GM18511 (cell line): ENCODE data around the gene KCNB1.

Source experiments
- ATAC-seq: cut with Tn5 transposase; IDR thresholded peaks from one replicate; pipeline ENCODE4 v1.9.1; 2021; ENCODE audit warnings: mild to moderate bottlenecking, moderate library complexity; ENCODE audit not compliant: unreplicated experiment

KCNB1 gene

GRCh38 chr20:49501917-49502316 is 19.4 kb upstream of the KCNB1 start:
- ATAC-seq = no peak

GRCh38 chr20:49497398-49497669 is 14.9 kb upstream of the KCNB1 start:
- ATAC-seq = no peak

GRCh38 chr20:49496553-49497397 is 14.3 kb upstream of the KCNB1 start:
- ATAC-seq = no peak

GRCh38 chr20:49496043-49496442 is 13.6 kb upstream of the KCNB1 start:
- no peak for ATAC-seq

GRCh38 chr20:49490689-49491088 is 8.2 kb upstream of the KCNB1 start:
- ATAC-seq = no peak

- no peak for ATAC-seq
These were observed 7.2 kb upstream of the KCNB1 start for GRCh38 chr20:49489688-49490087.

- no peak for ATAC-seq
These were observed 3.6 kb upstream of the KCNB1 start for GRCh38 chr20:49486064-49486463.

- ATAC-seq = no peak
These were observed 3.1 kb upstream of the KCNB1 start for GRCh38 chr20:49485563-49485962.

- no peak for ATAC-seq
These were observed 2.0 kb upstream of the KCNB1 start for GRCh38 chr20:49484180-49485140.

GRCh38 chr20:49483696-49484123 is 1.2 kb upstream of the KCNB1 start:
- ATAC-seq = no peak

- ATAC-seq = no peak
These were observed 689 bp upstream of the KCNB1 start for GRCh38 chr20:49483018-49483695.

GRCh38 chr20:49482173-49482572 is 295 bp downstream of the KCNB1 start:
- no peak for ATAC-seq

GRCh38 chr20:49481116-49481515 is 1.4 kb downstream of the KCNB1 start:
- no peak for ATAC-seq

- ATAC-seq = no peak
These were observed 2.2 kb downstream of the KCNB1 start for GRCh38 chr20:49480236-49480635.

- ATAC-seq = no peak
These were observed 2.7 kb downstream of the KCNB1 start for GRCh38 chr20:49479785-49480184.

GRCh38 chr20:49478754-49479689 is 3.4 kb downstream of the KCNB1 start:
- no peak for ATAC-seq

- ATAC-seq = no peak
These were observed 4.2 kb downstream of the KCNB1 start for GRCh38 chr20:49478266-49478665.

GRCh38 chr20:49477200-49477599 is 5.3 kb downstream of the KCNB1 start:
- ATAC-seq = no peak

GRCh38 chr20:49476016-49476355 is 6.5 kb downstream of the KCNB1 start:
- no peak for ATAC-seq

- ATAC-seq = no peak
These were observed 7.0 kb downstream of the KCNB1 start for GRCh38 chr20:49475292-49476015.
